Measurements from ENCODE around the gene ARAP3.

The ARAP3 gene

DNA sequence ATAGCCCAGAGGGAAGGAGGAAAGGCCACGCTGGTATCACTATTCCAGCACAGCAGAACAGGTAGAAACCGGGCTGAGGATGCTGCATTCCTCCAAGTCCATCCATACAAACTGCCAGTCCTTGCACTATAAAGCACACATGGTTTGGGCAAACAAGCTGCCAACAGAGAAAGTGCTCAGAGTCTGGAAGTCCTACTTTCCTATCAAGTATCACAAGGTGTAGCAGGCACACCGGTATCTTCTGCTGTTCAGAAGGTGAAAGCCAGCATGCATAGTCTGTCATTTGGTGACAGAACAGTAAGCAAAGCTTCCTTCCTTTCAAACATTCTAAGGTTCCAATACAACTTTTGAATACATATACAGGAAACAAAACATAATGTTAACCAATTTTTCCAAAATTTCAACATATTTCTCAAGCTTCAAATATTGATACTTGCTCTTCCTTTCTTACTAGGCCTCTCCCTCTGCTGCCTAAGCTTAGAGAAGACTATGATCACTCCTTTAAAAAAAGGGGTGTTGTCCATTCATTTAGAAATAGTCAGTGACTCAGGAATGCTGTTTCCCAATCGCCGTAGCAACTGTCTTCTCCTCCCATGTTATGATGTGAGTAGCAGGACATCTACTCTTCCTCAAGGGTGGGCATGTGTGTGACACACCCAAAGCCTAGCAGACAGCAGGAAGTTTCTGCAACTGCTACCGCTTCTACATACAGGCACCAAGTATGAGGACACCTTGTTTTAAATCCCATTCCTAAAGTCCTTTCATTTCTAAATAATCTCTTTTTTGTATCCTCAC is 77.9 kb downstream of the ARAP3 start:
- Mint-ChIP-seq H3K4me1 (ENCODE audit: low read depth in 2 of 2) (peaks cover 60 to 70% of the 10 kb centered on the region in 2 donors), H3K27me3 (no peaks in the 10 kb centered on the region), H3K9me3 (no peaks in the 10 kb centered on the region), H3K27ac (peak overlapping the region; percentile 88 to 90), H3K4me3 (peak overlapping the region; percentile 67 to 76), H3K36me3 (ENCODE audit: insufficient read depth) (peaks cover 23% of the 10 kb centered on the region)
- DNase-seq: no peak
- ATAC-seq (replicated peaks): no peak
